ENCODE results near the gene MYH14.

DNA sequence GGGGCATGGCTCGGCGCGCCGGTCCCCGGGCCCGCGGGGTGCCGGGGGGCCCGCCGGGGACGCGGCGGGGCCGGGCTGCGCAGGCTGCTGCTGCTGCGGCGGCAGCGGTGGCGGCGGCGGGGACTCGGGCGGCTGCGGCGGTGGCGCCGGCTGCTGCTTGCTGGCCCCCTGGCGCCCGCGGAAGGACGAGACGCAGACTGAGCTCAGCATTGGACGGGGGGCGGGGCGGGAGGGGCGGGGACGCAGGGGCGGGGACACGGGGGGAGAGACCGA lies 125.4 kb downstream of the MYH14 start:
- TF ChIP-seq, protein P1, sequence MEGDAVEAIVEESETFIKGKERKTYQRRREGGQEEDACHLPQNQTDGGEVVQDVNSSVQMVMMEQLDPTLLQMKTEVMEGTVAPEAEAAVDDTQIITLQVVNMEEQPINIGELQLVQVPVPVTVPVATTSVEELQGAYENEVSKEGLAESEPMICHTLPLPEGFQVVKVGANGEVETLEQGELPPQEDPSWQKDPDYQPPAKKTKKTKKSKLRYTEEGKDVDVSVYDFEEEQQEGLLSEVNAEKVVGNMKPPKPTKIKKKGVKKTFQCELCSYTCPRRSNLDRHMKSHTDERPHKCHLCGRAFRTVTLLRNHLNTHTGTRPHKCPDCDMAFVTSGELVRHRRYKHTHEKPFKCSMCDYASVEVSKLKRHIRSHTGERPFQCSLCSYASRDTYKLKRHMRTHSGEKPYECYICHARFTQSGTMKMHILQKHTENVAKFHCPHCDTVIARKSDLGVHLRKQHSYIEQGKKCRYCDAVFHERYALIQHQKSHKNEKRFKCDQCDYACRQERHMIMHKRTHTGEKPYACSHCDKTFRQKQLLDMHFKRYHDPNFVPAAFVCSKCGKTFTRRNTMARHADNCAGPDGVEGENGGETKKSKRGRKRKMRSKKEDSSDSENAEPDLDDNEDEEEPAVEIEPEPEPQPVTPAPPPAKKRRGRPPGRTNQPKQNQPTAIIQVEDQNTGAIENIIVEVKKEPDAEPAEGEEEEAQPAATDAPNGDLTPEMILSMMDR (IDR thresholded peaks at IDR 0.05; ENCODE audit: low read depth, low read length) = no peak
- no peak for TF ChIP-seq EZH2phosphoT487 (IDR thresholded peaks at IDR 0.05; ENCODE audit: low read depth)
